H9 (cell line): Measurements from ENCODE around the gene DSC2. TPM values are rescaled to one million over a fixed set of nuclear protein-coding genes. Genes with fewer than 3 reads are reported as not detected.
A peak's percentile ranks its signal among the peaks of the same experiment; 100 is the strongest.

ENCODE experiments used
- DNase-seq: peaks from one replicate; pipeline ENCODE4 v3.0.0-alpha.2; 2017
- H2AFZ ChIP-seq: one replicate; pipeline ENCODE4 v1.6.1; 2013; ENCODE audit warnings: mild to moderate bottlenecking, low read length, control low read depth, moderate library complexity
- H2AK5ac ChIP-seq: 2 replicates; pipeline ENCODE4 v1.6.1; 2013; ENCODE audit warnings: low read length, control low read depth, mixed read lengths; ENCODE audit not compliant: insufficient read length
- H2BK120ac ChIP-seq: one replicate; pipeline ENCODE4 v1.6.1; 2013; ENCODE audit warnings: low read depth, mild to moderate bottlenecking, low read length, control low read depth, inconsistent platforms; ENCODE audit not compliant: poor library complexity, severe bottlenecking
- H2BK12ac ChIP-seq: 2 replicates; pipeline ENCODE4 v1.6.1; 2013; ENCODE audit warnings: low read length, control low read depth, mixed read lengths, low read depth; ENCODE audit not compliant: insufficient read length
- H2BK15ac ChIP-seq: 2 replicates; pipeline ENCODE4 v1.6.1; 2013; ENCODE audit warnings: low read depth, low read length, control low read depth
- H2BK20ac ChIP-seq: one replicate; pipeline ENCODE4 v1.6.1; 2013; ENCODE audit warnings: low read depth, mild to moderate bottlenecking, low read length, control low read depth, inconsistent platforms; ENCODE audit not compliant: poor library complexity, severe bottlenecking
- H2BK5ac ChIP-seq: 2 replicates; pipeline ENCODE4 v1.6.1; 2013; ENCODE audit warnings: low read length, control low read depth, mixed read lengths; ENCODE audit not compliant: insufficient read length
- H3K14ac ChIP-seq: 2 replicates; pipeline ENCODE4 v1.6.1; 2013; ENCODE audit warnings: low read length, control low read depth; ENCODE audit not compliant: insufficient read depth
- H3K18ac ChIP-seq: 2 replicates; pipeline ENCODE4 v1.6.1; 2013; ENCODE audit warnings: low read depth, mild to moderate bottlenecking, mixed read lengths, low read length, control low read depth; ENCODE audit not compliant: insufficient read length
- H3K23ac ChIP-seq: 2 replicates; pipeline ENCODE4 v1.6.1; 2013; ENCODE audit warnings: low read length, control low read depth, mixed read lengths, low read depth; ENCODE audit not compliant: insufficient read length
- H3K23me2 ChIP-seq: 2 replicates; pipeline ENCODE4 v1.6.1; 2013; ENCODE audit warnings: low read depth, mild to moderate bottlenecking, mixed read lengths, low read length, control low read depth; ENCODE audit not compliant: insufficient read length, poor library complexity, severe bottlenecking
- H3K27ac ChIP-seq: 2 replicates; pipeline ENCODE4 v1.5.1; 2013; ENCODE audit warnings: low read length, control low read depth, mixed read lengths, low read depth; ENCODE audit not compliant: insufficient read length
- H3K27me3 ChIP-seq: 2 replicates; pipeline ENCODE4 v1.6.1; 2013; ENCODE audit warnings: low read length, control low read depth, inconsistent platforms; ENCODE audit not compliant: insufficient read depth
- H3K4ac ChIP-seq: 2 replicates; pipeline ENCODE4 v1.6.1; 2013; ENCODE audit warnings: low read depth, mild to moderate bottlenecking, control low read depth, inconsistent platforms, low read length, moderate library complexity
- H3K4me1 ChIP-seq: 2 replicates; pipeline ENCODE4 v1.6.1; 2013; ENCODE audit warnings: low read length, control low read depth, inconsistent platforms; ENCODE audit not compliant: insufficient read depth
- H3K4me2 ChIP-seq: 2 replicates; pipeline ENCODE4 v1.6.1; 2013; ENCODE audit warnings: low read length, control low read depth, mixed read lengths; ENCODE audit not compliant: insufficient read length, insufficient read depth
- H3K56ac ChIP-seq: 2 replicates; pipeline ENCODE4 v1.6.1; 2013; ENCODE audit warnings: low read depth, mild to moderate bottlenecking, mixed read lengths, low read length, control low read depth; ENCODE audit not compliant: insufficient read length
- H3K79me1 ChIP-seq: 2 replicates; pipeline ENCODE4 v1.6.1; 2013; ENCODE audit warnings: low read depth, mild to moderate bottlenecking, moderate library complexity, low read length, control low read depth, inconsistent platforms; ENCODE audit not compliant: insufficient read depth, poor library complexity, severe bottlenecking
- H3K79me2 ChIP-seq: 2 replicates; pipeline ENCODE4 v1.6.1; 2013; ENCODE audit warnings: low read length, control low read depth, inconsistent platforms; ENCODE audit not compliant: insufficient read depth
- H3K9ac ChIP-seq: 2 replicates; pipeline ENCODE4 v1.6.1; 2013; ENCODE audit warnings: low read length, control low read depth, mixed read lengths; ENCODE audit not compliant: insufficient read length; ENCODE audit errors: extremely low read depth
- H3K9me3 ChIP-seq: one replicate; pipeline ENCODE4 v1.6.1; 2013; ENCODE audit warnings: low read depth, low read length, inconsistent platforms; ENCODE audit not compliant: control insufficient read depth
- H3T11ph ChIP-seq: one replicate; pipeline ENCODE4 v1.6.1; 2013; ENCODE audit warnings: mild to moderate bottlenecking, low read length, control low read depth, inconsistent platforms
- H4K20me1 ChIP-seq: one replicate; pipeline ENCODE4 v1.6.1; 2013; ENCODE audit not compliant: control insufficient read depth, insufficient read length, insufficient read depth
- H4K5ac ChIP-seq: 2 replicates; pipeline ENCODE4 v1.6.1; 2013; ENCODE audit warnings: low read depth, mild to moderate bottlenecking, mixed read lengths, low read length, control low read depth; ENCODE audit not compliant: insufficient read length
- H4K8ac ChIP-seq: replicated peaks from 2 replicates; pipeline ENCODE4 v1.6.1; 2013; ENCODE audit warnings: low read length, control low read depth, mixed read lengths, low read depth; ENCODE audit not compliant: insufficient read length
- H4K91ac ChIP-seq: 2 replicates; pipeline ENCODE4 v1.6.1; 2013; ENCODE audit warnings: low read depth, mild to moderate bottlenecking, moderate library complexity, mixed read lengths, low read length, control low read depth; ENCODE audit not compliant: insufficient read length
- H3K27ac Mint-ChIP-seq, 3 experiments: 2 replicates in 2 of 3; 3 replicates in 1 of 3; pipeline ENCODE4 v1.8.0; 2020 to 2021; ENCODE audit warnings: mixed read lengths in 3 of 3, mild to moderate bottlenecking in 1 of 3, moderate library complexity in 1 of 3
- H3K27me3 Mint-ChIP-seq: 2 replicates; pipeline ENCODE4 v1.8.0; 2021; ENCODE audit warnings: low read depth, mild to moderate bottlenecking, moderate library complexity, mixed read lengths
- H3K36me3 Mint-ChIP-seq, 3 experiments: 2 replicates in 2 of 3; 3 replicates in 1 of 3; pipeline ENCODE4 v1.8.0; 2020 to 2021; ENCODE audit warnings: low read depth in 3 of 3, mixed read lengths in 3 of 3; ENCODE audit not compliant: insufficient read depth in 1 of 3
- H3K4me1 Mint-ChIP-seq, 2 experiments: 2 replicates each; pipeline ENCODE4 v1.8.0; 2020; ENCODE audit warnings: mixed read lengths in 2 of 2
- H3K4me3 Mint-ChIP-seq, 2 experiments: 2 replicates in 1 of 2; 3 replicates in 1 of 2; pipeline ENCODE4 v1.8.0; 2020 to 2021; ENCODE audit warnings: mild to moderate bottlenecking in 2 of 2, mixed read lengths in 2 of 2, moderate library complexity in 1 of 2
- H3K9me3 Mint-ChIP-seq, 2 experiments: 2 replicates in 1 of 2; 3 replicates in 1 of 2; pipeline ENCODE4 v1.8.0; 2020; ENCODE audit warnings: mild to moderate bottlenecking in 2 of 2, mixed read lengths in 2 of 2, moderate library complexity in 1 of 2
- CTCF ChIP-seq: fragments of 200-600 bp; sonication (generic); conservative IDR thresholded peaks from 3 replicates; pipeline ENCODE4 v1.8.0; 2021; ENCODE audit warnings: antibody characterized with exemption, mild to moderate bottlenecking
- WGBS: extraction: QIAGEN DNeasy Blood & Tissue Kit; methylation state at CpG from one replicate; pipeline ENCODE4 v1.1.7; 2013; ENCODE audit warnings: missing lambda C conversion rate, low lambda C conversion rate, mixed read lengths; ENCODE audit not compliant: insufficient read length; ENCODE audit errors: extremely low coverage; 5-methylcytosine and 5-hydroxymethylcytosine counted together
- total RNA-seq: library from RNA; stranded (reverse); gene quantifications from 2 replicates; pipeline ENCODE4 v1.2.1, GENCODE V29; 2021

Gene DSC2
- total RNA-seq, 1 experiment from 2014 or later, result 26.1 TPM

- H3K4me1 Mint-ChIP-seq, result peaks cover 26 to 32% of the 10 kb centered on the region in 2 experiments
- Histone ChIP-seq H2AK5ac (no peak overlapping the region), H4K91ac (no peak overlapping the region), H2BK12ac (no peak overlapping the region), H2BK5ac (no peak overlapping the region), H3K9me3 (no peaks in the 10 kb centered on the region), H3K79me2 (no peaks in the 10 kb centered on the region), H3K14ac (no peak overlapping the region), H3K56ac (no peak overlapping the region), H4K8ac (no peak overlapping the region), H3K4me2 (no peak overlapping the region), H2AFZ (no peak overlapping the region), H3K27me3 (no peaks in the 10 kb centered on the region), H2BK15ac (no peak overlapping the region), H3K79me1 (no peaks in the 10 kb centered on the region), H3K4ac (no peak overlapping the region), H3T11ph (no peak overlapping the region), H3K18ac (no peak overlapping the region), H2BK120ac (no peak overlapping the region), H3K23me2 (no peaks in the 10 kb centered on the region), H3K27ac (no peak overlapping the region), H2BK20ac (no peak overlapping the region), H4K20me1 (no peaks in the 10 kb centered on the region), H3K23ac (no peak overlapping the region), H4K5ac (no peak overlapping the region), H3K4me1 (no peaks in the 10 kb centered on the region), H3K9ac (no peak overlapping the region)
- H3K4me3 Mint-ChIP-seq, result no peak overlapping the region
- H3K27me3 Mint-ChIP-seq, result no peaks in the 10 kb centered on the region; the same call in 1 of the 2 replicates
- no CpG with 5 or more reads among the region's 3 CpGs for WGBS
- H3K27ac Mint-ChIP-seq, result 0 out of 7 replicates have a peak overlapping the region, but pooled peaks of 1 of the 3 experiments have one; percentile 49
- peaks cover 0 to under 1% of the 10 kb centered on the region in 2 experiments; a peak in 1 of 5 replicates for H3K9me3 Mint-ChIP-seq
- no peaks in the 10 kb centered on the region for H3K36me3 Mint-ChIP-seq
- no peak for DNase-seq
- TF ChIP-seq CTCF, result no peak
Observed at GRCh38 chr18:31058897-31059296, 43.3 kb downstream of the DSC2 start.
